Upper lobe of left lung (tissue), 4 donors: ENCODE measurements around the gene ITPR1.

Experiments used
- POLR2AphosphoS5 ChIP-seq, 2 donors: sonication (generic); formaldehyde crosslinking; IDR thresholded peaks; one replicate each; pipeline ENCODE4 v1.5.1; 2017; ENCODE audit warnings: antibody characterized with exemption in 2 of 2
- TF ChIP-seq, protein P1 (sequence below), 6 experiments: fragments of 450-650 bp in 4 of 6; fragments of 200-600 bp in 2 of 6; sonication (generic) in 2 of 6; IDR thresholded peaks; one replicate each; pipeline ENCODE4 v1.5.1; 2016 to 2019; ENCODE audit warnings: antibody characterized with exemption in 6 of 6

DNA sequence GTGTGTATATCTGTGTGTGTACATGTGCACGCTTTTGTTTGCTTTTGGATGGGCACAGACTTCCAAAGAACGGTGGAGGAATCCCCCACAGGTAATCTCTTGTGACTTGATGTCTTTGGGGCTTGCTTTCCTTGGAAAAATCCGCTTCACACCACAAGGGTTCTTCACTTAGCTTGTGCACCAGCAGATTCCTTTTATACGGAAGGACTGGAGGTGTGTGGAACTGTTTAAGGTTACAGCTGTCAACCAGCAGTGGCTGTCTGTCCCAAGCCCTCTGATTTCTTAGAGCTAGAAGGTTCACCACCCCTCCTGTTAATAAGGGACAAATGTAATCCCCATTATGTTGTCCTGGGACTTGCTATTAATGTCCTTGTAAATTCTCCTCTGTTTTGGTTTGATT, 193.5 kb downstream of the ITPR1 start:
- no peak for TF ChIP-seq POLR2AphosphoS5 (IDR thresholded peaks at IDR 0.05)
- TF ChIP-seq, protein P1, sequence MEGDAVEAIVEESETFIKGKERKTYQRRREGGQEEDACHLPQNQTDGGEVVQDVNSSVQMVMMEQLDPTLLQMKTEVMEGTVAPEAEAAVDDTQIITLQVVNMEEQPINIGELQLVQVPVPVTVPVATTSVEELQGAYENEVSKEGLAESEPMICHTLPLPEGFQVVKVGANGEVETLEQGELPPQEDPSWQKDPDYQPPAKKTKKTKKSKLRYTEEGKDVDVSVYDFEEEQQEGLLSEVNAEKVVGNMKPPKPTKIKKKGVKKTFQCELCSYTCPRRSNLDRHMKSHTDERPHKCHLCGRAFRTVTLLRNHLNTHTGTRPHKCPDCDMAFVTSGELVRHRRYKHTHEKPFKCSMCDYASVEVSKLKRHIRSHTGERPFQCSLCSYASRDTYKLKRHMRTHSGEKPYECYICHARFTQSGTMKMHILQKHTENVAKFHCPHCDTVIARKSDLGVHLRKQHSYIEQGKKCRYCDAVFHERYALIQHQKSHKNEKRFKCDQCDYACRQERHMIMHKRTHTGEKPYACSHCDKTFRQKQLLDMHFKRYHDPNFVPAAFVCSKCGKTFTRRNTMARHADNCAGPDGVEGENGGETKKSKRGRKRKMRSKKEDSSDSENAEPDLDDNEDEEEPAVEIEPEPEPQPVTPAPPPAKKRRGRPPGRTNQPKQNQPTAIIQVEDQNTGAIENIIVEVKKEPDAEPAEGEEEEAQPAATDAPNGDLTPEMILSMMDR (IDR thresholded peaks at IDR 0.05), result no peak
